Activated CD4-positive, alpha-beta T cell treated with anti-CD3 and anti-CD28 coated beads, Interleukin-2, amount 10 ng/mL, durations not matched to agents 24 days and 14 days (primary cell): ENCODE data around the gene NRXN2. TPM values are rescaled to one million over a fixed set of nuclear protein-coding genes. Genes with fewer than 3 reads are reported as not detected.
A peak's percentile ranks its signal among the peaks of the same experiment; 100 is the strongest.

Experiments used
- DNase-seq: peaks from one replicate; pipeline ENCODE4 v3.0.0; 2022
- H3K27ac Mint-ChIP-seq: one replicate; pipeline ENCODE4 v1.8.0; 2022; ENCODE audit warnings: mild to moderate bottlenecking, mixed read lengths
- H3K27me3 Mint-ChIP-seq: one replicate; pipeline ENCODE4 v1.8.0; 2022; ENCODE audit warnings: mixed read lengths
- H3K36me3 Mint-ChIP-seq: one replicate; pipeline ENCODE4 v1.8.0; 2022; ENCODE audit warnings: low read depth, mild to moderate bottlenecking, mixed read lengths
- H3K4me1 Mint-ChIP-seq: one replicate; pipeline ENCODE4 v1.8.0; 2021; ENCODE audit warnings: mixed read lengths
- H3K4me3 Mint-ChIP-seq: one replicate; pipeline ENCODE4 v1.8.0; 2022; ENCODE audit warnings: mild to moderate bottlenecking, moderate library complexity, mixed read lengths
- H3K9me3 Mint-ChIP-seq: one replicate; pipeline ENCODE4 v1.8.0; 2021; ENCODE audit warnings: mixed read lengths
- intact Hi-C: fragments of 100-400 bp; cut with micrococcal nuclease; formaldehyde crosslinking; loops from one replicate; pipeline ENCODE4 v1.15.1; 2023
- total RNA-seq: library from RNA; stranded (reverse); gene quantifications from 2 replicates; pipeline ENCODE4 v1.2.3, GENCODE V29; 2022

NRXN2 gene
- total RNA-seq, 1 donor from 2014 or later, result 0.61 TPM

GRCh38 chr11:64638829-64639228 is 84.2 kb downstream of the NRXN2 start:
- Mint-ChIP-seq H3K36me3 (no peaks in the 10 kb centered on the region), H3K4me3 (no peak overlapping the region)
- intact Hi-C loops, result no loop called here

GRCh38 chr11:64638018-64638665 is 84.9 kb downstream of the NRXN2 start:
- H3K36me3 Mint-ChIP-seq, result no peaks in the 10 kb centered on the region
- DNase-seq, result no peak
- intact Hi-C loops, result no loop called here
- H3K9me3 Mint-ChIP-seq, result no peaks in the 10 kb centered on the region
- no peak overlapping the region for H3K27ac Mint-ChIP-seq
- peaks cover 3% of the 10 kb centered on the region for H3K27me3 Mint-ChIP-seq
- H3K4me1 Mint-ChIP-seq, result peaks cover 12% of the 10 kb centered on the region
- no peak overlapping the region for H3K4me3 Mint-ChIP-seq

More at GRCh38 chr11:64638829-64639228, 84.2 kb downstream of the NRXN2 start:
- Mint-ChIP-seq H3K27ac (no peak overlapping the region), H3K9me3 (no peaks in the 10 kb centered on the region), H3K4me1 (peaks cover 5% of the 10 kb centered on the region), H3K27me3 (peaks cover 5% of the 10 kb centered on the region)
- no peak for DNase-seq

- H3K27ac Mint-ChIP-seq, result no peak overlapping the region
- no peak for DNase-seq
- intact Hi-C loops, result no loop called here
- H3K9me3 Mint-ChIP-seq, result no peaks in the 10 kb centered on the region
- H3K27me3 Mint-ChIP-seq, result peaks cover 3% of the 10 kb centered on the region
- H3K36me3 Mint-ChIP-seq, result no peaks in the 10 kb centered on the region
- peaks cover 12% of the 10 kb centered on the region for H3K4me1 Mint-ChIP-seq
- H3K4me3 Mint-ChIP-seq, result no peak overlapping the region
These were observed 85.5 kb downstream of the NRXN2 start for GRCh38 chr11:64637334-64638017.

GRCh38 chr11:64633555-64634159 is 89.3 kb downstream of the NRXN2 start:
- intact Hi-C loops, result no loop called here
- Mint-ChIP-seq H3K27ac (peak overlapping the region; percentile 19), H3K9me3 (no peaks in the 10 kb centered on the region), H3K36me3 (no peaks in the 10 kb centered on the region), H3K4me1 (peaks cover 12% of the 10 kb centered on the region), H3K4me3 (no peak overlapping the region), H3K27me3 (peaks cover 3% of the 10 kb centered on the region)
- no peak for DNase-seq

DNA sequence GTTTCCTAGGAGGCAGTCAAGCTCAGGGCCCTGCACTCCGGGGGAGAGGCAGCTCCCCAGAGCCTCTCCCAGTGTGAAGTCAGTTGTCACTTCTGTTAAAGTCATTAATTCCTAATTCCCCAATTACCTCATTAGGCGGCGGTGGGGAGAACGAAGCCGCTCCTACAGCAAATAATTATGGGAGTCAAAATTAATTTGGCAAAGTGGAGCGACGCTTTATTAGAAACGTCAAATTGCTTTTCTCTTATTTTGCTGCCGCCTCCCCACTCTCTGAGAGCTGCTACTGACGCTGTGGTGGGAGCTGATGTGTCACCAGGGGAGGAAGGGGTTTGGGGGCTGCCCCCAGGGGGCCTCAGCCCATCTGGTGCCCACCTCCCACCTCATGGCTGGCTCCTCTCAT is 90.3 kb downstream of the NRXN2 start:
- H3K27me3 Mint-ChIP-seq, result peaks cover 3% of the 10 kb centered on the region
- H3K27ac Mint-ChIP-seq, result no peak overlapping the region
- H3K9me3 Mint-ChIP-seq, result no peaks in the 10 kb centered on the region
- H3K36me3 Mint-ChIP-seq, result no peaks in the 10 kb centered on the region
- intact Hi-C loops, result no loop called here
- peaks cover 12% of the 10 kb centered on the region for H3K4me1 Mint-ChIP-seq
- no peak overlapping the region for H3K4me3 Mint-ChIP-seq
- DNase-seq, result no peak

DNA sequence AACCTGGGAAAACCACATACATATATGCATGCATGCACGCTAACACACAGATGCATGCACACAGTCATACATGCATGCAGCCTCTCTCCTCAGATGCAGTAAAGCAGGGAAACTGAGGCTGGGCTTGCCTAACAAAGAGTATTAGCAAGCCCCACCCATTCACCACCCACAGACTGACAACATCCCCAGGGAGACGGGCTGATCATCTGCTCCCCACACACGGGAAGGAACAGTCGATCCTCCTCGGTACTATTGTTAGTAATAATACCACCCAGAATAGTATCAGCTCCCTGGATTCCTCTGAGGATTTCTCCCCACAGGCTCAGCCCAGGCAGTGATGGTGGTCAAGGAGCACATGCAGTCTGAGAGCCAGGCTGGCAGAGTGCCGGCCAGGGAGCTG is 90.8 kb downstream of the NRXN2 start:
- intact Hi-C loops, result no loop called here
- no peaks in the 10 kb centered on the region for H3K9me3 Mint-ChIP-seq
- DNase-seq, result no peak

DNA sequence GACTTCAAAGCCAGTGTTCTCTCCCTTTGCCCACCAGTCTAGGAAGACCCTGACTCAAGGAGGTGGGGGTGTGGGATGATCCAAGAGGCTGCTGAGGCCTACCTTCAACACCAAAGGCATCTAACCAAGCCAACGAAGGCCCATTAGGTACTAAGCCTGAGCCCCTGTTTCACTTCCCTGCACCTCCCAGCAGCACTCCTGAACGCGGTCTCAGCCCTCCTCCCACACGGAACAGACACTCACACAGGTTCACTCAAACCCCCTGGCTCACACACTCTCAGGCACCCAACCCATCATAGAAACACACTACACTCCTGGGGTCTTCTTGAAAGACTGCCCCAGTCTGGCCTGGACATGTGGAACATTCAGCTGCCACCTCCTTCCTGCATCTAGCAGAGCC is 91.3 kb downstream of the NRXN2 start:
- intact Hi-C loops, result no loop called here
- Mint-ChIP-seq H3K9me3 (no peaks in the 10 kb centered on the region), H3K36me3 (no peaks in the 10 kb centered on the region), H3K4me1 (peaks cover 12% of the 10 kb centered on the region), H3K4me3 (no peak overlapping the region), H3K27me3 (peaks cover 3% of the 10 kb centered on the region), H3K27ac (no peak overlapping the region)
- DNase-seq, result no peak

More for the DNA sequence above, 90.8 kb downstream of the NRXN2 start:
- Mint-ChIP-seq H3K4me3 (no peak overlapping the region), H3K27me3 (peaks cover 3% of the 10 kb centered on the region), H3K4me1 (peaks cover 12% of the 10 kb centered on the region), H3K36me3 (no peaks in the 10 kb centered on the region), H3K27ac (no peak overlapping the region)

DNA sequence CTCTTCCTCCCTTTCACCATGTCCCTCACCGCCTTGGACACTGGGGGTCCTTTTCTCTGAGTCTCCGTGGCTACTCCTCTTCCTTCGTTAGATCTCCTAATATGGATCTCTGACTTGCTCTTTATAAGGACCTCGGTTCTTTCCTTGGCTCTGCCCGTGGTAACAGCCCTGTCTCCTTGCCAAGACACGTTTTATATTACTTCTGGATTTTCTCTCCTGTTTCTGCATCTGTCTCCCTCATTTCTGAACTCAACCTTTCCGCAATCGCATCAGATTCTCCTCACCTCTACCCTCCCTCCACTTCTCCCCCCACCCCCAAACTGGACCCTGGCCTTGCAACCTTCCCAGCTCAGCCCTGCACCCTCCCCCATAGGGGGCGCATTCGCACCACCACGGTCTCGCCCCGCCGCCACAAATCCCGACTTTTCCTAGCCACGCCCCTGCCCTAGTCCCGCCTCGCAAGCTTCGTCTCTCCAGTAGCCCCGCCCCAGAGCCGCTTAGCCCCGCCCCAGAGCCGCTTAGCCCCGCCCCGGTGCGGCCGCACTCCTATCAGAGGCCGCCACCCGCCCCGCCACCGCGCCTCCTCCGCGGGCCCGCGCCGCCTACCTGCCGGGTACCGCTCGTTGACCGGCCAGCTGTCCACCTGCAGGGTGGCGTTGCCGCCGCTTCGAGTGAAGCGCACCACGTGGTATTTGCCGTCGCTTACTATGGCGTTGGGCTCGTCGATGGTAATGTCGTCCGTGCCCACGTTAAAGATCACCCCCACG is 93.0 kb downstream of the NRXN2 start:
- no peaks in the 10 kb centered on the region for H3K36me3 Mint-ChIP-seq
- H3K4me3 Mint-ChIP-seq, result no peak overlapping the region
- no peaks in the 10 kb centered on the region for H3K9me3 Mint-ChIP-seq
- H3K27ac Mint-ChIP-seq, result no peak overlapping the region
- no peak for DNase-seq
- peaks cover 2% of the 10 kb centered on the region for H3K27me3 Mint-ChIP-seq
- intact Hi-C loops, result no loop called here
- H3K4me1 Mint-ChIP-seq, result peaks cover 12% of the 10 kb centered on the region

- intact Hi-C loops, result no loop called here
- no peak for DNase-seq
- Mint-ChIP-seq H3K36me3 (no peaks in the 10 kb centered on the region), H3K9me3 (no peaks in the 10 kb centered on the region), H3K4me1 (peaks cover 9% of the 10 kb centered on the region), H3K27me3 (no peaks in the 10 kb centered on the region), H3K4me3 (no peak overlapping the region), H3K27ac (no peak overlapping the region)
These were observed 93.9 kb downstream of the NRXN2 start for GRCh38 chr11:64629103-64629502.

- H3K9me3 Mint-ChIP-seq, result no peaks in the 10 kb centered on the region
- H3K27ac Mint-ChIP-seq, result no peak overlapping the region
- H3K4me3 Mint-ChIP-seq, result no peak overlapping the region
- no peaks in the 10 kb centered on the region for H3K36me3 Mint-ChIP-seq
- H3K27me3 Mint-ChIP-seq, result no peaks in the 10 kb centered on the region
- DNase-seq, result no peak
- H3K4me1 Mint-ChIP-seq, result peaks cover 4% of the 10 kb centered on the region
- intact Hi-C loops, result no loop called here
These were observed 94.4 kb downstream of the NRXN2 start for GRCh38 chr11:64628596-64628995.

GRCh38 chr11:64627371-64627770 is 95.6 kb downstream of the NRXN2 start:
- Mint-ChIP-seq H3K27ac (no peak overlapping the region), H3K36me3 (no peaks in the 10 kb centered on the region), H3K27me3 (no peaks in the 10 kb centered on the region), H3K4me1 (no peaks in the 10 kb centered on the region), H3K4me3 (no peak overlapping the region), H3K9me3 (no peaks in the 10 kb centered on the region)
- intact Hi-C loops, result no loop called here
- DNase-seq, result no peak

- H3K4me3 Mint-ChIP-seq, result no peak overlapping the region
- no peaks in the 10 kb centered on the region for H3K9me3 Mint-ChIP-seq
- no peaks in the 10 kb centered on the region for H3K4me1 Mint-ChIP-seq
- H3K27me3 Mint-ChIP-seq, result no peaks in the 10 kb centered on the region
- H3K27ac Mint-ChIP-seq, result no peak overlapping the region
- intact Hi-C loops, result no loop called here
- DNase-seq, result no peak
- no peaks in the 10 kb centered on the region for H3K36me3 Mint-ChIP-seq
These were observed 96.4 kb downstream of the NRXN2 start for GRCh38 chr11:64626637-64627036.

GRCh38 chr11:64624883-64625481 is 98.0 kb downstream of the NRXN2 start:
- H3K4me3 Mint-ChIP-seq, result no peak overlapping the region
- H3K27me3 Mint-ChIP-seq, result no peaks in the 10 kb centered on the region
- no peaks in the 10 kb centered on the region for H3K36me3 Mint-ChIP-seq
- no peak overlapping the region for H3K27ac Mint-ChIP-seq
- no peaks in the 10 kb centered on the region for H3K4me1 Mint-ChIP-seq
- no peaks in the 10 kb centered on the region for H3K9me3 Mint-ChIP-seq
- no peak for DNase-seq
- intact Hi-C loops, result no loop called here
